GM21390 (cell line): Measurements from ENCODE around the gene MINAR1.

Source experiments
- ATAC-seq: cut with Tn5 transposase; IDR thresholded peaks from one replicate; pipeline ENCODE4 v1.9.1; 2021; ENCODE audit not compliant: unreplicated experiment

The MINAR1 gene

DNA sequence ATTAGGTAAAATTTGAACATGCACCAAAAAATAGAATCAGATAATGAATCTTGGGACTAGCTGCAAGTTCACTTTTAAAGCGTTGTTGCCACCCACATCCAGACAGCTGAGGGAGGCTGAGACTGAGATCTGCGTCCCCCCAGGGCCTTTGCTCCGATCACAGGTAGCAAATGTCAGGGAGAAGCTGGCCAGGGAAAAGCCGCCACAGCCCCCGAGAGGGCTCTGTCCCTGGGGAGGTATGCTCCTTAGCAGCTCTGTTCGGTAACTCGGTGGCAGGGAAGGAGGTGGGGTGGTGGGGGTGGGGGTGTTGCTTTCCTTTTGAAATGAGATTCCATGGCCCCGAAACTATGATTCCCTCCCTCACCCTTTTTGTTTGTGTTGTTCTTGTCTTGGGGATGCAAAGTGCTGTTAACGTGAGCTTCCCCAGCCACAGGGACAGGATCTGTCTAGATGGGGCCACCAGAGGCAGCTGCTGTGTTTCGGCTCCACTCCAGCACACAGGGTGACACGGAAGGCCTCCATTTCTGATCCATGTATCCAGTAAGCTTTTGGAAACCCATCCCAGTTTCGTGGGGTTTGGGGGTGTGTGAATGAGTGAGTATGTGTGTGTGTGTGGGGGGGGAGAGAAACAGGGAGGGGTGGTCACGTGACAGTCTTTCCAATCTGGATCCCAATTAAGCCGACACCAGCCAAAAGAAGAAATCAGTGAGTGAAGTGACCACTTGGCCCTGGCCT is 1.1 kb upstream of the MINAR1 start:
- no peak for ATAC-seq

DNA sequence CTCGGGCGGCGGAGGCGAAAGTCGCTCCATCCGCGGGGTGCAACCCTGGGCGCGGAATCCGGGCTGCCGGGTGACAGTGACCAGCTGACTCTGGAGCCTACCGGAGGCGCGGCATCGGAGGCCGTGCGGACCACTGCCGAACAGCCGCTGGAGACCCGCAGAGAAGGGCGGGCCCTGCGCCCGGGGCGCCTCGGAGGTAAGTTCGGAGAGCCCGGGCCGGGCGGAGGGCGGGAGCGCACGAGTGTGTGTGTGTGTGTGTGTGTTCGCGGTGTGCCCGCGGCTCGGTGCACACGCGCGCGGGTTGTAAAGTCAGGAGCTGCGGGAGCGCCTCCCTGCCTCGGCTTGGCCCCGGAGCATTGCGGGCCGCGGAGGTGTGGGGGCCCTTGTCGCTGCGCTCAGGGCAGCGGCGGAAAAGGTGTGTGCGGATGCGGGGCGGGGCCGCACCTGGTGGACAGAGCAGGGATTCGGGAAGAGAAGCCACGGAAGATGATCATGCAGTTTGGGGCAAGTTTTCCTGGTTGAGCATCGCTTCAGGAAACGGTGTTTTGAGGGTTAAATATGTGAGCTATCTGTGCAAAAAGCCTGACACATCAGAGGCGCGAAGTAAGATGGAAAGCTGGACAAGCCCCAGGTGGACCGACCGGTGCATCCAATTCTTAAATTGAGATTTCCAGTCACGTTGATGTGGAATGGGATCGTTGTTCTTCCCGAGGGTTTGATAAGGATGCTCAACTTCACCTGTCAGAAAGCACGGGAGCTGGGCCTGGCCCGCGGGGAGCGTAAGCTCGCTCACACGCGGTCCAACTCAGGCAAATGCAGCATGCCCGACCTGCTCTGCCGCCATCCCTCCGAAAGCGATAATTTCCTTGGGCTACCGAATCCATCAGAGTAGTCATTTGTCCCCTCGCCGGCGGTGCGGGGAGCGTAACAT is 474 bp downstream of the MINAR1 start:
- ATAC-seq = no peak

DNA sequence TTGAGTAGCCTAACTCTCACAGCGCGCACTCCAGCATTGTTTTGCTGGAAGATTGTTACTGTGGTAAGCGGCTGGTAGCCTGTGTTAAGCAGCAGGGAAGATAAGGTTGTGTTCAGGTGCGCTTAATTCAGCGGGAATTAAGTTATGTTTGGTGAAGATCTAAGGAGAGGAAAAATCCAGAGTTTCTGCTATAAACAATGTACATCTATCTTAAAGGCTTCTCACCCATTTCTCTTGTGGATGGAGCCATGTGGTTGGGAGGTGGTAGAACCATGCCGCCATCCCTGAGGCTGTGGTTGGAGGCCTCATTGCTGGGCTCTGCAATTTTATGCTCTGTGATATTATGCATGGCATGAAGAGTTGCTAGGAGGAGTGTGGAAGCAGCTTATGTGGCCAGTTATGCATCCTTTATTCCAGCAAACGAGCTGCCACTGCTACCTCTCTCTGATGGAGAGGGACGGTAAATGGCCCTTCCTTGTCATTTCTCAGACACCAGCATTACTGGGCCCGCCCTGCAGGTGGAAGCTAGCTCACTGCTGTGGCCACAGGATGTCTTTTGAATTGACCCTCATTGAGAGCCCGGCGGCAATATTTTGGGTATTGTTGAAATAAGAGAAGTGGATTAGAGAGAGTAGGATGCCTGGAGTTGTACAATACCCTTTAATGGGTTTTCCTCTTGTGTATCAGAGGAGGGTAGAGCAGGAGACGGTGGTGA is 1.3 kb downstream of the MINAR1 start:
- ATAC-seq = no peak

DNA sequence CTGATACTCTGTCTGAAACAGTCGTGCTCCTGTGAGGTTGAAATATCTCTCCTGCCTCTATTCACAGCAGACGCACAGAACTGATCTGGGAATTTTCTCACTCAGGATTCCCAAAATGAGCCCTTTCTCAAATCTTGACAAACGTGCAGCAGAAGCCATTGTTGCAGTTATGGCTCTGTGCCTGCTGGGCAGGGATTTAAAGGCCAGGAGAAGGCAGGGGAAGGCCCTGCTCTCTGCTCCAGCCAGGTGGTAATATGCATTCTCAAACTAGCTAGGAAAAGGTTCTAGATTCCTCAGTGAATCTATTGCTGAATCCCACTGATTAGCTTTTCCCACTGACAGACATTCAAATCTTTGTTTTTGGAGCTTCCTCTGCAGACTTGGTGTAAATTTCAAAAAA is 2.2 kb downstream of the MINAR1 start:
- ATAC-seq = no peak

DNA sequence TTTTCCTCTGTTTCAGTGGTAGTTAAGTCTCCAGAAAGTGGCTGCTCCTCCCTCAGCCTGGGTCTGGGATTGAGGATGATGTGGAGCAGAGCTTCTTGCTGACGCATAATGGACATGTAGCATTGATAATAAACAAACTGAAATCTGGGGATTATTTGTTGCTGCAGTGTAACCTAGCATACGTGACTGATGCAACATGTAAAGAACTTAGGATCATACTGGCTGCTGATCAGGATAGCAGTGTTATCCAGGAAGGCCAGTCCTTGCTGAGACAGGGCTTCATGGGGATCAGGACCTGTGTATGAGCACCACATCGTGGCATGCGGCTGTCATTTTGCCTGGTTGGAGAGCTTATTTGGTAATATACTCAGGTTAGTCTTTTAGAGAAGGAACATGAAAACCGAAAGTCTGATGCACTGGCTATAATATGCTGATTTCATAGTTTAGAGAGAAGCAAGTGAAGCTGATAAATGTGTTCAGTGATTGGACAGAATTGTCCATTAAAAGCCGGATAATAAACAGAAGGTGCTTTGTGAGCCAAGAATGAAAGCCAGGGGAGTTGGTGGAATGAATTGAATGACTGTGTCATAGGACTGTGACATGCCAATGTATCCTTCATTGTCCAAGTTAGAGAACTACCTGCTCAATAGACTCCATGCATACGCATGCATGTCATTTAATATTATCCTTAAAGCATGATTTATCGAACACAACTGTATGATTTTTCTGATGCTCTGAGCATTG is 4.1 kb downstream of the MINAR1 start:
- ATAC-seq = no peak

DNA sequence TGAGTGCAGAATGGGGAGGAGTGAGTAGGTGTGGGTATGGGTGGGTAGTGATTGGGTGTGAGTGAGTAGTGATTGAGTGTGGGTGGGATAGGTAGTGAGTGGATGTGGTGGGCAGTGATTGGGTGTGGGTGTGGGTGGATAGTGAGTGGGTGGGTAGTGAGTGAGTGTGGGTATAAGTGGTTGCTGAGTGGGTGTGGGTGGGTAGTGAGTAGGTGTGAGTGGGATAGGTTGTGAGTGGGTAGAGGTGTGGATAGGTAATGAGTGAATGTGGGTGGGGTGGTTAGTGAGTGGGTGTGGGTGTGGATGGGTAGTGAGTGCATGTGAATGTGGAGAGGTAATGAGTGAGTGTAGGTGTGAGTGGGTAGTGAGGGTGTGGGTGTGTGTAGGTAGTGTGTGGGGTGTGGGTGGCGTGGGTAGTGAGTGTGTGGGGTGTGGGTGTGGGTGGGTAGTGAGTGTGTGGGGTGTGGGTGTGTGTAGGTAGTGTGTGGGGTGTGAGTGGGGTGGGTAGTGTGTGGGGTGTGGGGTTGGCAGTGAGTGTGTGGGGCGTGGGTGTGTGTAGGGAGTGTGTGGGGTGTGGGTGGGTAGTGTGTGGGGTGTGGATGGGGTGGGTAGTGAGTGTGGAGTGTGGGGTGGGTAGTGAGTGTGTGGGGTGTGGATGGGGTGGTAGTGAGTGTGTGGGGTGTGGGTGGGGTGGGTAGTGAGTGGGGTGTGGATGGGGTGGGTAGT is 5.3 kb downstream of the MINAR1 start:
- ATAC-seq = no peak

DNA sequence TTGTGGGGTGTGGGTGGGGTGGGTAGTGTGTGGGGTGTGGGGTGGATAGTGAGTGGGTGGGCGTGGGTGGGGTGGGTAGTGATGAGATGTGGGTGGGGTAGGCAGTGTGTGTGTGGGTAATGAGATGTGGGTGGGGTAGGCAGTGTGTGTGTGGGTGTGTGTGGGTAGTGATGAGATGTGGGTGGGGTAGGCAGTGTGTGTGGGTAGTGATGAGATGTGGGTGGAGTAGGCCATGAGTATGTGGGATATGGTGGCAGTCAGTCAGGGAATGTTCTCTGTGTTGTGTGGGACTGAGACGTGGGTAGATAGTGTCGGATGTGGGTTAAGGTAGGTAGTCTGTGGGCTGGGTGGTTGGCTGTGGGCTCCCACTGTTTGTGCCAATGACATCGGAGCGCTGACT is 7.1 kb downstream of the MINAR1 start:
- ATAC-seq = no peak

DNA sequence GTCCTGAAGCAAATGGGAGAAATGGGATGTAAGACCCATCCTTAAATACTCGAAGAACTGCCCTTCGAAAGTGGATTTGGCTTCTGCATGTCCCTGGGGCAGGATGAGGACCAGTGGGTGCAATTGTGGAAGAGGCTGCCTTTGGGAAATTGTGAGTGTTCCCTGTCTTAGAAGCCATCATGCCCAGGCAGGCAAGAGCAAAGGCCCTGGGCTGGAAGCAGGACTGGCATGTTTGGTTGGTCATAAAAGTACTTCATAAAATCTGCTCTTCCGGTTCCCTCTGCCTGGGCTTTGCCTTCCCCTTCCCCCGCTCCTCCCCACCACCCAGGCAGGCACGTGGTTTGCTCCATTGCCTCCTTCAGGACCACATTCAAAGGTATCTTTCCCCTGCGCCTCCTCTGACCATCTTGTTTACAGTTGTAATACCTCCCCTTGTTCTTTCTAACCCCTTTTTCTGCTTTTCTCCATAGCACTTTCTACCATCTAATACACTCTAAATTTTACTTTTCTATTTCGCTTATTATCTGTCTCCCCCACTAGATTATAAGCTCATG is 8.3 kb downstream of the MINAR1 start:
- ATAC-seq = no peak

DNA sequence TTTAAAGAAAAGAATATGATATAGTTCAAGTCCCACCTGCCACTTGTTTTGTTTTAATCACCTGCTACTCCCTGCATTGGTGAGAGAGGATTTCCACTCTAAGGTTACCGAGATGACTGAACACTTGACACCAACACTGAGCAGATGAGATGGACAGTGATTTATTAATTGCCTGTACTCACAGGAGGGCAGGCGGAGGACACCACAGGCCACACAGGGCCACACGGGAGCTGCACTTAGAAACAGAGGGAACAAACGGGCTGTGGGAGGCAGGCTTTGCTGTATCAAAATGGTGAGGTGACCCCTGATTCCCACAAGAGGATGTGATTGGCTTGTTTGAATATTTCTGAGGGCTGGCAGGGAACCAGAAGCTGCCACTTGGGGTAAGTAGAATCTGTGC is 10.8 kb downstream of the MINAR1 start:
- ATAC-seq = no peak

DNA sequence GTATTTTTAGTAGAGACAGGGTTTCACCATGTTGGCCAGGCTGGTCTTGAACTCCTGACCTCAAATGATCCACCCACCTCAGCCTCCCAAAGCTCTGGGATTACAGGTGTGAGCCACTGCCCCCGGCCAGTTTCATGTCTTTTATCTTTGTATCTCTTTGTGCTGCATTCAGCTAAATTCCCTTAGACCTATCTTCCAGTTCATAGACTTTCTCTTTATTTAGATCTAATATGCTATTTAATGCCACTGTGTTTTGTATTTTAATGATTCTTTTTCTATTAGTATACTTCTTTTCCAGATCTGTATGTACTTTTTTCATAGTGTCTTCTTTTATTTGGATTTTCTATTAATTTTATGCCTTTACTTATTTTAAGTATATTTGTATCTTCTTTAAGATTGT is 14.9 kb downstream of the MINAR1 start:
- ATAC-seq = no peak

DNA sequence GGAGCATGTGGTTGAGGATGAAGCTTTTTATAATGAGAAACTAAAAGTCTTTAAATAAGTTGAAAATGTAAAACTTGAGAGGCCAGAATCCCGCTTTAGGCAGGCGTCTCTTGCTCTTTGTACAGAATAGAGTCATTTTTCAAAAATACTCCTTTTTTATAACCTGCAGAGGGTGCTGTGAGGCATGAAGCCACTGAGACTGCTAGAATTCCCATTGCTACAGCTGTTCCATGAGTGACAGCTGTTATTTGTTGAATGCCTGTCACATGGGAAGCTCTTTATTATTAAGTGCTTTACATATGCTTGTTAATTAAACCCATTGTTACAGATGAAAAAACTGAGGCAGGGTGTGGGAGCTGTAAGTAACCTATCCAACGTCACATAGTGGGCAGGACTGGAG is 18.5 kb downstream of the MINAR1 start:
- no peak for ATAC-seq

DNA sequence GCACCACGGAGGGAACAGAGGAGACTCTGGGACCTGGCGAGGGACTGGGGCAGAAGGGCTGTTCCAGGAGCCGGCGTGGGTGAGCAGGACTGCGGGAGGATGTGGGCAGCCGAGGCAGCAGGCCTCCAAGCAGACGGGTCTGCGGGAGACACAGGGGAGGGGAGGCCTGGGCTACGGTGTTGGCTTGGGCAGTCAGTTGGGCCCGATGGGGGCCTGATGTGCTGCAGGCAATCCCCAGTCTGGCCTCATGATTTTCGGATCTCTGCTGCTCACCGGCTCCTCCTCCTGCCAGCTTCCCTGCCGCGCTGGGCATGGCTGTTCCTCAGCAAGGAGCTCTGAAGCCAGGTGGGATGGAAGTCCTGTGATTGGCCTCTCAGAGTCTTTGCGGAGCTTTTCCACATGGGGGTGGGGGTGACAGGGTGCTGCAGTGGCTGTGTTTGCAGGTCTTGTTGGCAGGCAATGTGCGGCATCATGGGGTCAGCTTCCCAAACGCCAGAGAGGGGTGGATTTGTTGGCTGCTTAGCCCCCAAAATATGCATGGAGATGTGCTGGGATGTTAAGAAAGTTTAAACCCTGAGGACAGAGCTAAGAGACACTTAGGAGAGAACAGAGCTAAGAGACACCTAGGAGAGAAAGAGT is 19.3 kb downstream of the MINAR1 start:
- ATAC-seq = no peak

DNA sequence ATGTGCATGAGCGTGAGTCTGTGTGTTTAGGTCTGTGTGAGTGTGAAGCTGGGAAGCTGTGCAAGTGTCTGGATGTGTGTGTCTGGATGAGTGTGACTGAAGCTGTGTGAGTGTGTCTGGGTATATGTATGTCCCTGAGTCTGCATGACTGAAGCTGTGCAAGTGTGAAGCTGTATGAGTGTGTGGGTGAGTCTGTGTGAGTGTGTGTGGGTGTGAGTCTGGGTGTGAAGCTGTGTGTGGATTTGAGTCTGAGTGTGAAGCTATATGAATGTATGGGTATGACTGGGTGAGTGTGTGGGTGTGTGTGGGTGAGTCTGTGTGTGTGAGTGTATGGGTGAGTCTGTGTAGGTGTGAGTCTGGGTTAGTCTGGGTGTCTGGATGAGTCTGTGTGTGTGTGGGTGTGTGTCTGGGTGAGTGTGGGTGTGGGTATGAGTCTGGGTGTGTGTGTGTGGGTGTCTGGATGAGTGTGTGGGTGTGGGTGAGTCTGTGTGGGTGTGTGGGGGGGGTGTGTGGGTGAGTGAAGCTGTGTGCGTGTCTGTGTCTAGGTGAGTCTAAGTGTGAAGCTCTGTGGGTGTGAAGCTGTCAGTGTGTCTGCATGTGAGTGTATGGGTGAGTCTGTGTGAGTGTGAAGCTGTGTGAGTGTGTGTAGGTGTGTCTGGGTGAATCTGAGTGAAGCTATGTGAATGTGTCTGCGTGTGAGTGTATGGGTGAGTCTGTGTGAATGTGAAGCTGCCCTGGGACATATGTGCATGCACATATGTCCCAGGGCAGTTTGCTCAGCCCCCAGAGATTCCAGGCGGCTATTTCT is 20.3 kb downstream of the MINAR1 start:
- ATAC-seq = no peak

DNA sequence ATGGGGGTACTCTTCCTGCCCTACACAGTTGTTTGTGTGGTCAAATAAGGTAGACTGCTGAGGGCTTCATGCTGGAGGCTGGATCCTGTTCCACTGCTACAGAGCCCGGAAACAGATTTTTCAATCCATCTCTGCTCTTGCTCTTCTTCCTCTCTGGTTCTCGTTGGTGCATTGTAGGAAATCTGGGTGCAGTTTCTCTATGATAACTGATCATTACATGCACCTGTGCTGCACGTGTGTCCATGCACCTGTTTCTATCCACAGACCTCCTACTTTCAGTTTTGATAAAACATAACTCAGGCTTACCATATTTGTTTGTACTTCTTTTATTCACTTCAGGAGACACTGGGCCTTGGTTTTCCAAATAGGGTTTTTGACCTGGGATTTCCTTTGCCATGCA is 21.3 kb downstream of the MINAR1 start:
- no peak for ATAC-seq

DNA sequence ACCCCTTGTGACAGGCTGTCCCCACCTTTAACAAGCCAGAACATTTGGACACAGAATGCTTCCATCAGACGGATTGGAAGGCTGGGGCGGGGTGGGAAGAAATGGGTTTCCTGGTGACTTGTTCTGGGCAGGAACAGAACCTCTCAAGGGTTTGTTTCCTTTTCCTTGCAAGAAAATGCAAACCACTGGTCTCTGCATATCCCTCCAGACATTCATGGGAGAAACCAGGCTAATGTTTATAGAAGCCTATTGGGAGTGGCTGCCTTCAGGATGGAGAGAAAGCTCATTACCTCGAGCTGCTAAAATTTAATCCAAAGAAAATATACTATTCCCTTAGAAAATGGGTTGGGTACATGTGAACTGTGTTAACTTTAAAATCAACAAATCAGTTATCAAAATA is 21.9 kb downstream of the MINAR1 start:
- no peak for ATAC-seq

DNA sequence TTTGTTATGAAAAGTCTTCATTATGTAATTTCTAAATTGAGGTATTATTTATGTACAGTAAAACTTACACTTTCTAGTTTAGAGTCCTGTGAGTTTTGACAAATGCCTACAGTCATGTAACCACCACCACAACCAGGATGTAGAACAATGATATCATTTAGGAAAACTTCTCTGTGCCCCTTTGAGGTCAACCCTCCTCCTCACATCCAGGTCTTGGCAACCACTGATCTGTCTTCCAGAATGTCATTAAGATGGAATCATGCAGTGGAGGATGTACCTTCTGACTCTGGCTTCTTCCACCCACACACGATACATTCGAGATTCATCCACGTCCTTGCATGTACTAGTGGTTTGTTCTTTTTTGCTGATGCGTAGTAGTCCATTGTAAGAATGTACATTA is 23.2 kb downstream of the MINAR1 start:
- ATAC-seq = no peak

DNA sequence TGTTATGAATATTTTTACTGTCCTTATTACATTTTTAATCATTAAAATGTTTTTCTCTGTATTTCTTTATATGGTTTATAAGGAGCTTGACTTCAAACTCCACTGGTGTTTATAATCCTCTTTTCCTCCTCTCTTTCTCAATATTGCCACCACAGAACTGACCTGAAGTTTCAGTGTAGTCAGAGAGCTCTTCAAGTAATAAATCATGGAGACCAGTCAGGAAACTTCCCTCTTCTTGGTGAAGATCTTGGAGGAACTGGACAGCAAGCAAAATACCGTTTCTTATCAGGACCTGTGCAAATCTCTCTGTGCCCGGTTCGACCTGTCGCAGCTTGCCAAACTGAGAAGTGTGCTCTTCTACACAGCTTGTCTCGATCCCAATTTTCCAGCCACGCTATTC is 23.8 kb downstream of the MINAR1 start:
- ATAC-seq = no peak

DNA sequence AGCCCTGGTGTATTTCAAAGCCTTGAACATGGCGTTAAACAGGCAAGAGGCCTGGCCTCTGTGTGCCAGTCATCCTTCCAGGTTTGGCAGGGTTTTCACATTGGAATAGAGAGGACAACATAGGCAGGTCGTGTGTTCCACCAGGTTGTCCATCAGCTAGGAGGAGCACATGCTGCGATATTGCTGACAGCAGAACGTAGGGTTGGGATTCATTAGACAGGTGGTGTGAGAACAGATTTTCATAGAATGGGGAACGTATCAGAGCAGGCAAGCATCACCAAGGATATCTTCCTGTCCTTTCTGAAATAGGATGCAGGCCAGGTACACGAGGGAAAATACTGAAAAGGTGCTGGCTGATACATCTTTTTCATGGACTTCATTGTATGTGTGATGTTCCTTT is 26.4 kb downstream of the MINAR1 start:
- no peak for ATAC-seq

DNA sequence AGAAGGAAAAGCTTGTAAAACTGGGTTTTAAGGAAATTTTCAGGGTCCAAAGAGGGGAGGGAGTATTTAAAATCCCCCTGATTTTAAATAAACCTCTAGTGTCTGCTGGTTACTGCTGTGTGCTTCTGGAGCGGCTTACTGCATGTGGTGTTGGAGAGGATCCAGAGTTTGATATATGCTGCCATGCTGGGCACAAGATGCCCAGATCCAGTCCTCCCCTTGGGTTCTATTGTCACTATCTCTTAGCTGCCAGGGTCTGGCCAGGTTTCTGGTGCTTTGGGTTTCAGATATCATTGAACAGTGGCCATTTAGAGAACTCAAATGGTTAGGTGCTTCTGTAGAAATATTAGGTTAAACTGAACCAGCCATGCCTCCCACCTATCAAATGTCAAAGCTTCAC is 27.5 kb downstream of the MINAR1 start:
- no peak for ATAC-seq
